Activated CD4-positive, alpha-beta T cell treated with anti-CD3 and anti-CD28 coated beads for 4 hours (primary cell): Measurements from ENCODE around the gene CEP126.

Experiments
- DNase-seq, 2 donors: peaks; one replicate each; pipeline ENCODE4 v3.0.0-alpha.2; 2020

Gene CEP126

GRCh38 chr11:102014756-102015155 is 99.9 kb downstream of the CEP126 start:
- DNase-seq, result no peak

- no peak for DNase-seq
Measured at GRCh38 chr11:102017026-102017425, 102.2 kb downstream of the CEP126 start.

- no peak for DNase-seq
Measured at GRCh38 chr11:102026217-102026616, 111.4 kb downstream of the CEP126 start.

GRCh38 chr11:102026959-102027358 is 112.1 kb downstream of the CEP126 start:
- no peak for DNase-seq

- DNase-seq, result no peak
Measured at GRCh38 chr11:102036757-102037156, 121.9 kb downstream of the CEP126 start.

GRCh38 chr11:102046841-102047240 is 132.0 kb downstream of the CEP126 start:
- DNase-seq, result no peak

- peak; percentile 12 to 35 for DNase-seq
Measured at GRCh38 chr11:102047305-102047924, 132.6 kb downstream of the CEP126 start, which contains the start of gene CFAP300. Gene CFAP300 (plus strand): TSS chr11:102047437. CDS start chr11:102047471, 34 bp downstream.
